ENCODE measurements around the gene NEK10.

GRCh38 chr3:27193056-27193455 lies 176.1 kb downstream of the NEK10 start:
- TF ChIP-seq POLR2A (IDR thresholded peaks at IDR 0.05; ENCODE audit: low read length) (no peak), GATA1 (IDR thresholded peaks at IDR 0.05; ENCODE audit: low read depth, low read length) (no peak)

All from erythroblast (primary cell).